ENCODE results near the gene CD22. TPM values are rescaled to one million over a fixed set of nuclear protein-coding genes. Genes with fewer than 3 reads are reported as not detected.

The CD22 gene
- total and polyA plus RNA-seq, 2 of the 8 experiments (the other 6 are each of a cell fraction or from before 2014, with no cell fraction given): 0.06 to 0.60 TPM

- TF ChIP-seq EP300 (IDR thresholded peaks at IDR 0.05; ENCODE audit: borderline replicate concordance in 1 of 2, low read depth in 2 of 2, low read length in 2 of 2) (no peak), SIN3A (conservative IDR thresholded peaks at IDR 0.05 in 1 of 2, IDR thresholded peaks at IDR 0.05 in 1 of 2; ENCODE audit: low read depth in 1 of 2, low read length in 2 of 2) (no peak), NRF1 (IDR thresholded peaks at IDR 0.05; ENCODE audit: low read depth, low read length) (no peak), EGR1 (IDR thresholded peaks at IDR 0.05; ENCODE audit: borderline replicate concordance, low read depth, low read length) (no peak), MAFK (IDR thresholded peaks at IDR 0.05; ENCODE audit: low read depth, low read length) (no peak)
Measured at GRCh38 chr19:35377656-35378055, 48.7 kb downstream of the CD22 start (continued).

All from H1 (cell line).